HT1080 (cell line): ENCODE results near the gene OR2J2. TPM values are rescaled to one million over a fixed set of nuclear protein-coding genes. Genes with fewer than 3 reads are reported as not detected.

Experiments used
- total RNA-seq: library from RNA; depleted of rRNA; stranded (reverse); fragments of >200 nt; shearing (Covaris generic); gene quantifications from 2 replicates; pipeline ENCODE4 v1.2.3, GENCODE V29; 2014; rRNA removed

Gene OR2J2
- total RNA-seq, 1 experiment from 2014 or later, result not detected

Other genes starting within 250 kb of the OR2J2 start
- 87.3 and 89.5 TPM in 2 replicates for gene TRIM27, start 246.9 kb upstream of the OR2J2 start, total RNA-seq
- 0.40 and 0.51 TPM in 2 replicates for gene ZNF311, start 165.6 kb upstream of the OR2J2 start, total RNA-seq
- gene OR2W1, start 125.7 kb upstream of the OR2J2 start, total RNA-seq, result not detected in 2 replicates
- not detected in 2 replicates for gene OR2B3, start 83.6 kb upstream of the OR2J2 start, total RNA-seq
- gene OR2J1, start 71.4 kb upstream of the OR2J2 start, total RNA-seq, result not detected in 2 replicates
- gene OR2J3, start 62.8 kb upstream of the OR2J2 start, total RNA-seq, result not detected in 2 replicates
- gene OR14J1, start 130.8 kb downstream of the OR2J2 start, total RNA-seq, result not detected in 2 replicates
- not detected in 2 replicates for gene OR5V1, start 198.0 kb downstream of the OR2J2 start, total RNA-seq
- not detected in 2 replicates for gene OR12D3, start 204.4 kb downstream of the OR2J2 start, total RNA-seq
- gene OR12D2, start 224.7 kb downstream of the OR2J2 start, total RNA-seq, result not detected in 2 replicates
- not detected in 2 replicates for gene OR12D1, start 244.0 kb downstream of the OR2J2 start, total RNA-seq